Activated CD8-positive, alpha-beta memory T cell treated with anti-CD3 and anti-CD28 coated beads for 24 hours (primary cell): ENCODE measurements around the gene GNG13.
"Not testable (repeated sequence)": the region's sequence is repeated elsewhere in the genome, so short reads cannot be mapped to it uniquely, and the experiment has no call there.

Experiments
- DNase-seq: peaks from one replicate; pipeline ENCODE4 v3.0.0-alpha.2; 2020

GNG13 gene

DNA sequence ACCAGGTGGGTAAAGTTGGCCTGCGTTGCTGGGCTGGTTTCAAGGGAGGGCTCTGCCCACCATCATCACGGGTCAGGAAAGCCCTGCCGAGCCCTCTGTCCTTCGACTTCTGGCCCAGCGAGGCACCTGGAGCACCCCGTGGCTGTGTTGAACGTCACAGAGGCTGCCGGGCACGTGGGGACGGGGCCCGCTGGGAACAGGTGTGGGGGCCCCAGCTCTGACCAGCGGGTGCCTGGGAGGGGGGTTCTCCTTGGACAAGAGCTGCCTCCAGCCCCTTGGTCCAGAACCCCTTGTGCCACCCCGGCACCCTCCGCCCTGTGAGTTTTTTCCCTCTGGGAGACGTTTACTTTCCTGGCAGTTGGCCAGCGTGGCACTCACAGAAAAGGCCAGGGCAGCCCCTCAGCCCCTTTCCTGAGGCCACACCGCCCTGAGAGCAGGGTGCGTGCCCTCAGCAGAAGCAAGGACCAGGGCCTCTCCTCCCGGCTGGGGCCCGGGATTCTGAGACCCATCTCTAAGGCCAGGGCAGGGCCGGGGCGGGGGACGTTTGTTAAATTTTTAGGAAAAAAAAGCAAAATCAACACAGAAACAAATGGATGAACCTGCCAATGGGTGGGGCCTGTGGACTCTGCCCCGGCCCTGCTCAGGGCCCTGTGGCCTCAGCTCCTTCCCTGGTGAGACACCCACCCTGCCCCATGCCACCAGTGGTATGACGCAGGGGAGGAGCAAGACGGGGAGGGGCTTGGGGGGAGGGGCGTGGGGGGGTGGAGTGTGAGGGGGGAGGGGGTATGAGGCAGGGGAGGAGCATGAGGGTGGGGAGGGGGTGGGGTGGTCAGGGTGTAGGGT lies 31.3 kb upstream of the GNG13 start:
- no peak for DNase-seq

- no peak for DNase-seq
Measured at GRCh38 chr16:830871-831570, 30.5 kb upstream of the GNG13 start.

- no peak for DNase-seq
Measured at GRCh38 chr16:830107-830870, 29.8 kb upstream of the GNG13 start.

- no peak for DNase-seq
Measured at GRCh38 chr16:828891-829290, 28.4 kb upstream of the GNG13 start.

DNA sequence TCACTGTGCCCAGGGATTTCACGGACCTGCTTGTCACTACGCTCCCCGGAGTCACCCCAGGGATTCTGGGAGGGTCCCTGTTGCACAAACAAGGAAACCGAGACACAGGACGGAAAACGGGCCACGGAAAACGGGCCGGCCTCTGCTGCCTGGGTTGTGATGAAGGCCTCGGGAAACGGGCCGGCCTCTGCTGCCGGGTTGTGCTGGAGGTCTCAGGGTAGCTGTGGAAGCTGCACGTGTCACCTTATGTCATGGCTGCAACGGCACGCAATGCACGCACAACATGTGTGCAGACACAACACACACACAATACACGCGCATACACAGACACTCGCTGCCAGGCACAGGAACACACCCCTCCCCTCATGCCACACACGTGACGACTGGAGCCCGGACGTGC lies 27.0 kb upstream of the GNG13 start:
- no peak for DNase-seq

- DNase-seq, result no peak
Measured at GRCh38 chr16:825341-826061, 25.0 kb upstream of the GNG13 start.

DNA sequence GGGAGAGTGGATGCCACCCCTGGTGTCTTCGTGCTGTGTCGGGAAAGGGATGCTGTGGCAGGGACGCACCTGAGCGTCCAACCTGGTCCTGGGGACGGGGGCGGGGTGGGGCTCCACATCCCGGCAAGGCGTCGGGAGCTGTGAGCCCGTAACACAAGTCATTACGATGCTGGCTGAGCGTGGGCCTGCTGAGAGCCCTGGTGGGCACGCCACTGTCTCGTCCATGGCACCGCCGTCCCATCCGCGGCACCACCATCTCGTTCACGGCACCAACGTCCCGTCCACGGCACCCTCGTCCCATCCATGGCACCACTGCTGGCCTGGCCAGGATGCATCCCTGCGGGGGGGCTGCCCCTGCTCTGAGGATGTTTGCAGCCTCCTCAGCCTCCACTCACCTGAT lies 24.1 kb upstream of the GNG13 start:
- DNase-seq, result no peak

GRCh38 chr16:824194-824593 lies 23.7 kb upstream of the GNG13 start:
- DNase-seq, result no peak

DNA sequence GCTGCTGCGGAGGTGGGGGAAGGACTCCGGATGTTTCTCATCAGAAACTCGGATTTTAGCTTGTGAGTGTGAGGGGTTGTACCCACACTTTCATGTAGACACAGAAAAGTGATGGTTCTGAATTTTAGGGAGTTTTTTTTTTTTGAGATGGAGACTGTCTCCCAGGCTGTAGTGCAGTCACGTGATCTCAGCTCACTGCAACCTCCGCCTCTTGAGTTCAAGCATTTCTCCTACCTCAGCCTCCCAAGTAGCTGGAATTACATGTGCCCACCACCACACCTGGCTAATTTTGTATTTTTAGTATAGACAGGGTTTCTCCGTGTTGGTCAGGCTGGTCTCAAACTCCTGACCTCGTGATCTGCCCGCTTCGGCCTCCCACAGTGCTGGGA lies 22.4 kb upstream of the GNG13 start:
- DNase-seq, result no peak

DNA sequence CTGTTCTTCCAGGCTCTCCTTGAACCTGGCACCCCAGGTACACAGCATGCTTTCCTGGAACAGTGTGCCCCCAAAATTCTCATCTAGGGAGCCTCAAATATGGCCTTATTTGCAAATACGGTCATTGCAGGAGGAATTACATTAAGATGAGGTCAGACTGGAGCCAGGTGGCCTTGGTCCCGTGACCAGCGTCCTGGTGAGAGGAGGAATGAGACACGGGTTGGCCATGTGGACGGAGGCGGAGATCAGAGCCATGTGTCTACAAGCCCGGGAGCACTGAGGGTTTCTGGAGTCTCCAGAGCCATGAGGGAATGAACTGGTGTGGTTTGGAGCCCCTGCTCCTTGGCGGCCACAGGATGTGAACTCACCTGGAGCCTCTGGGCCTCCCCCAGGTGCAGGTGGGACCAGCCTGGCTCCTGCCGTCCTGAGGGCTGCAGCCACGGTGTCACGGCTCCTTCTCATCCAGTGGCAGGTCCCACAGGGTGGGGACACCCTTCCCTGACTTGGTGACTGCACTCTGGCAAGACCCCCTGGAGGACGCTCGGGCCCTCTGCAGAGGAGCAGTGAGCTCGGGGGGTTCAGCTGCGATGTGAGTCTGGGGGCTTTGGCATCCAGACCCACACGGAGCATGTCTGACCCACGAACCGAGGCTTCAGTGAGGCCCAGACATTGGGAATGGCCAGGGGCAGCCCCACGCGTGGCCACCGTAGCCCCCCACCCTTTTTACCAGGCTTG lies 21.8 kb upstream of the GNG13 start:
- no peak for DNase-seq

DNA sequence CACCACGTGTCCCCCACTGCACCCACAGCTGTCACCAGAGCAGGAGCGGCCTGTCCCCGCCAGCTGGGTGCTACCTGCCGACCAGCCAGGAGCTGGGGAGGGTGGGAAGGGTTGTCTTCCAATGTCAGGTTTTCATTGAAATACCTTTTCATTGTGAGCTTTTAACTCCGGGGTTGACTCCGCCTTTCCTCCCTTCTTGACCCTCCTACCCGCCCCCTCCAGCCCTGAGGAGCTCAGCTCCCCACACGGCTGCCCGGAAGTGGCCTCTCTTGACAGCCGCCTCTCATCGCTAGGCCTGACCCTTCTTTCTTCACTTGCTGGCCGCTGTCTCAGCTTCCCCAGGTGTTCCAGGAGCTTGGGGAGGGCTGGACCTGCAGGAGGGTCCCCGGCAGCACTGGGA lies 21.2 kb upstream of the GNG13 start:
- DNase-seq, result no peak

DNA sequence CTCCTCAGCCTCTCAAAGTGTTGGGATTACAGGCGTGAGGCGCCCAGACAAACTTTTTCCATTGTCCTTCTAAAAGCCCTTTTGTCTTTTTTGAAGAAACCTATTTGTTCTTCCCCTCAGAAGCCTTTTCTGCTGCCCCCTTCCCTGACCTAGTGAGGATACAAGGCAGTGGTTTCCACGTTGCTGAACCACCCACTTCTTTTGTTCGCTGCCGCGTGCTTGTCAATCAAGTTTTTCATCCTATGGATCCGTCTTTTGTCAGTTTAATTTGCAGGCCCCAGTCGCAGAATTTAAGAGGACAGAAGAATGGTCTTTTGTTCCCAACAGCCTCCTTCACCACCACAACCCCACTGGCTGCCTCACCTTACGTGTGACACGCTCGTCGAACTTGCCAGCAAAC lies 20.2 kb upstream of the GNG13 start:
- no peak for DNase-seq

- DNase-seq, result not testable (repeated sequence)
Measured at GRCh38 chr16:820044-820408, 19.5 kb upstream of the GNG13 start.

DNA sequence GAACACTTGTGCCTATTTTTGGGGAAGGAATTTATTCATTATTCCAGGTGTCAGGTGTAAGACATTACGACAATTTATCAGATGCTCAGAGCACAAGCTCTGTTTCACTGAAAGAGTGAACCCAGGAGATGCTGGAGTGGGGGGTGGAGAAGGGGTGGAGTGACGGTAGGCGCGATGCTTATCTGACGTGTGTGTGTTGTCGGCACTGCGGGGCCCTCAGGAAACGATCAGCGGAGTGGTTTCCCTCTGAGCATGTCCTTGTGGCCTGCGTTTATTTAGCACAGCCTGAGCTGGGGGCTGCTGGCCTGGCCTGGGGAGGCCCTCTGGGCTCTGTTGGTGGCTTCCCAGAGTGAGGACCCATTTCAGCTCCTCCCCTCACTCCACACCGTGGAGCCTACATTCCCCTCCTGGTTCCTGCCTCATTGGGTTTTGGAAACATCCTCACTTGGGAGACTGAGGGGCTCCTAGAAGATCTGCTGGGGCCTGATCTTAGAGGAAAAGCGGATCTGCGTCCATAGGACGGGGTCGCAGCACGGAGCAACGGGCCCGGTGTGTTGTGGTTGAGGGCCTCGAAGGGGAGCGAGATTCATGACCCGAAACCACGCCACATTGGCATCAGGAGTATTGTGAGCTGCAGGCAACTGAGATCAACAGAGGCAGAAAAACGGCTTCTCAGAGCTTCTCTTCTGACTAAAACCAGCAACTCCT lies 19.0 kb upstream of the GNG13 start:
- no peak for DNase-seq

- no peak for DNase-seq
Measured at GRCh38 chr16:818592-818991, 18.1 kb upstream of the GNG13 start.

- no peak for DNase-seq
Measured at GRCh38 chr16:818132-818531, 17.6 kb upstream of the GNG13 start.

DNA sequence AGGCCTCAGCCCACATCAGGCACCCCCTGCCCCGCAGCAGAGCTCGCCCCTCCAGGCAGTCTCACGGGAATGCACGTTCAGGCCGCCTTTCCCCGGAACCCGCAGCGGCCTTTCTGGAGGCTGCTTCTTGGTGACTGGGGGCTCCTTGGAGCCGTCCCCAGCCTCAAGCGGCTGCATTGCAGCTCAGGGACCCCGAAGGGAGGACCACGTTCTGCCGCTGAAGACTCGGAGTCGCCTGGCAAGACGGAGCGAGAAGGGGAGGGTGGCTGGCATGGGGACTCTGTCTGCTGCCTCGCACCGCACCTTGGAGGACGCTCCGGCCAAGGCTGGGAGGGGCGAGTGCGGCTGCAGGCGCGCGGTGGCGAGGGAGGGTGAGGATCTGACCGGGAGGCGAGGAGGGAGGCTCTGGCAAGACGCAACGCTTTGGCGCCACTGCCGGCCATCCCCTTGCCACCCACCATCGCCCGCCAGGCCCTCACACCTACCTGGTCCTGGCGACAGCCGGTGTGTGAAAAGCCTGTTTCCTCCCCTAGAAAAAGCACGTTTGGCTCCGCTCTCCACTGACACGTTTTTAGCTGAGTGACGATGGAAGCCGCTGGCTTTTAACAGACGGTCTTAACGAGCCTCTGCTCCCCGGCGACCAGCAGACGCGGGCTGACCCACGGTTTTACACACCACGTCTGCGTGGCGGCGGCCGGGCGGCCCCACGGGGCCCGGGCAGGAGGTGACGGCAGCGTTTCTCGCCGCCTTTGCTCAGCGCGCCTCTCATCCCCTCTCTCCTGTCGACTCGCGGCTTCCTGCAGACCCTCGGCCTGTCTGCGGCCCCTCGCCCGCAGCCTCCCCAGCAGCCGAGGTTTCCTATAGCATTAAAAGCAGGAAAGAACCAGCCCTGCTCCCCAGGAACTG lies 16.7 kb upstream of the GNG13 start:
- no peak for DNase-seq

DNA sequence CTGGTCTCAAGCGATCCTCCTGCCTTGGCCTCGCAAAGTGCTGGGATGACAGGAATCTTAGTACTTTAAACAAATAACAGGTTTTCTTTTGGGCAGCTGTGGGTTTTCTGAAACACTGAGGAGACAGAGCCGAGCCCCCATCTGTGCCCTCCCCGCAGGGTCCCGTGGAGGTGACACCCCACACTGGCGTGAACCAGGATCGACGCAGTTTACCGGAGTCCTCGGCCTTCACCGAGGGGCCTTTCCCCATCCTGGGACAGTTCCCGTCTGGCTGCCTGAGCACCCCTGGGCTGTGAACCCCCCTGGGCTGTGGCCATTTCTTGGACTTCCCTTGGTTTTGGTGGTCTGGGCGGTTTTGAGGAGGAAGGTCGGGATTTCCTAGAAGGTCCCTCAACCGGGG lies 15.3 kb upstream of the GNG13 start:
- DNase-seq, result no peak

DNA sequence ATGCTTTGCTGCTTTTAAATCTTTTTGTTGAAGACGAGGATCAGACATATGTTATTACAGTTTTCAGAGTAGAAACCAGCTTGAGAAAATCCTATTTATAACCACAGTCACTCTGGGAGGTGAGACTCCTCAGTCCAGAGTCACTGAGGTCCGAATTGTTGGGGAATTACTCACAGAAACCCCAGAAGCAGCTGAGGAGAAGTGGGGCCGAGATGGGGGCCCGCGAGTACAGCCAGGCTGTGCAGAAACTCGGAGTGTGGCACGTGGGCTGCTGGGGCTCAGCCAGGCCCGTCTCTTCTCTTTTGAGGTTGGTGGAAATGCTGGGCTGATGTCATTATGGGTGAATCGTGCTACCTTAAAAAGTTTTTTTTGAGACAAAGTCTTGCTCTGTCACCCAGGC lies 14.4 kb upstream of the GNG13 start:
- no peak for DNase-seq

DNA sequence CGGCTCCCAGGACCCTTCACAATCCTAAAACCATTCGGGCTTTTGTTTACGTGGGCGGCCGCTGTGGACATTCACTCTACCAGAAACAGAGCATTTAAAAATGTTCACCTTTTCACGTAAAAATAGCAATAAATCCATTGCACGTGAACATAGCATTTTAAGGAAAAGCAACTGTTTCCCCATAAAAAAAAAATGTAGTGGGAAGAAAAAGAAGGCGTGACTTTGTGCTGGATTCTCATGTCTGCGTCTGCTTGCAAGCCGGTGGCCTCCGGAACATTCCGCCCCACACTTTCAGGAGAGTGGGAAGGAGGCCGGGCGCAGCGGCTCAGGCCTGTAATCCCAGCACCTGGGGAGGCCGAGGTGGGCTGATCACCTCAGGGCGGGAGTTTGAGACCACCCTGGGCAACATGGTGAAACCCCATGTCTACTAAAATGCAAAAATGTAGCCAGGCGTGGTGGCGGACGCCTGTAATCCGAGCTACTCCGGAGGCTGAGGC lies 13.4 kb upstream of the GNG13 start:
- DNase-seq, result no peak
